Activated T-helper 1 cell treated with Interleukin-2 at 50 U/mL for 16 hours (primary cell): Measurements from ENCODE around the gene PSD2.

Experiments
- DNase-seq: peaks from one replicate; pipeline ENCODE4 v3.0.0-alpha.2; 2020; ENCODE audit warnings: low read depth

Gene PSD2

DNA sequence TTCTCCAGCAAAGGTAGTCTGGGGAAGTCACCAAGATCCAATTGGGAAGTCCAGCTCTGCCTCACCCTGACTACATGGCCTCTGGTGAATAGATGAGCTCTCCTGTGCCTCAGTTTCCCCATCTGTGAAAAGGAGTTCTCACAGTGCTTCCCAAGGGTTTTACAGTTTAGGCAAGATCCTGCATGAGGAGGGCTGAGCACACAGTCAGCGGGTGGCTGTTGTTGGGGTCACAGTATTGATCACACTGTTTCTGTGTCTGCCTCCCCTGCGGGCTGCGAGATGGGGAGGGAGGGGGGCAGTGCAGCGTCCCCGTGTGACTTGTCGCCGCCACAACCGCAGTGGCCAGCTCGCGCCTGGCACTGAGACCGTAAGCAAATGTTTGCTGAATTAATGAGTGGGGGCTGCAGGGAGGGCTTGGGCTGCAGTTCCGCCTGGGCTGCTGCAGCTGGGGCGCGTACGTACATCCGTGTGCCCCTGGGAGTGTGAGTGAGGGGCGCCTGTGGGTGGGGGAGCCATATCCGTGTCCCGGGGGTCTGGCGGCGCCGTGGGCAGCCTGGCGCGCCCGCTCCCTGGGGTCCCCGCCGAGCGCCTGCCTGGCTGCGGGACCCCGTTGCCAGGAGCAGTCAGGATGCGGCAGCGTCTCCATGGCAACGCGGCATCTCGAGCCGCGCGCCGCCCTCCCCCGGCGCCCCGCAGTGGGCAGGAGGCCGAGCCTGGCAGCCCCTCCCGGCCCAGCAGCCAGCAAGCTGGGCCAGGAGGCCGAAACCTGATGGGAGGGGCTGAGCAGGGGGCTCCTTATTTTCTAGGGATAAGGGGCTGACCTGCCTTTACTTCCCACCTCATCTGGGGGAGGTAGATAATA is 31.4 kb upstream of the PSD2 start:
- DNase-seq, result no peak

DNA sequence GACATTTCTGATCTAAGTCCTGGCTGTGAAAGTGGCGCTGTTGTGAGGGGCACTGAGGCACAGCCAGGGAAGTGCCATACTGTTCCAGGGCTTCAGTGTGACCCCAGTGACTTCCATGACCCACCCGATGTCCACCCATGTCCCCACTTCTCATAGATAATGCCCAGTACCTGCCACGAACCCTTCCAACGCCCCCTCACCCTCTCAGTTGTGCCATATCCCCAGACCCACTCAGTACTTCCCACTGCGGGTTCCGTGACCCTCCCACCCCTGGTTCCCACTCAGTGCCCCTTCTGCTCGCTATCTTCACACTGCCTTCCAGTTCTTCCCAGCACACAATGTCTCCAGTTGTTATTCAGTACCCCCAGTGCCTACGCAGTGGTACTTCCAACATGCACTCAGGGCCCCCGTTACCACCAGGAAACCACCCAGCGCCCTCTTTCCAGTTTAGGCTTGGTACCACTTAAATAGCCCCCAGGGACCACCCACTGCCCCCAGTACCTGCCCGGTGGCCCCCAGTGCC is 30.7 kb upstream of the PSD2 start:
- DNase-seq, result no peak

DNA sequence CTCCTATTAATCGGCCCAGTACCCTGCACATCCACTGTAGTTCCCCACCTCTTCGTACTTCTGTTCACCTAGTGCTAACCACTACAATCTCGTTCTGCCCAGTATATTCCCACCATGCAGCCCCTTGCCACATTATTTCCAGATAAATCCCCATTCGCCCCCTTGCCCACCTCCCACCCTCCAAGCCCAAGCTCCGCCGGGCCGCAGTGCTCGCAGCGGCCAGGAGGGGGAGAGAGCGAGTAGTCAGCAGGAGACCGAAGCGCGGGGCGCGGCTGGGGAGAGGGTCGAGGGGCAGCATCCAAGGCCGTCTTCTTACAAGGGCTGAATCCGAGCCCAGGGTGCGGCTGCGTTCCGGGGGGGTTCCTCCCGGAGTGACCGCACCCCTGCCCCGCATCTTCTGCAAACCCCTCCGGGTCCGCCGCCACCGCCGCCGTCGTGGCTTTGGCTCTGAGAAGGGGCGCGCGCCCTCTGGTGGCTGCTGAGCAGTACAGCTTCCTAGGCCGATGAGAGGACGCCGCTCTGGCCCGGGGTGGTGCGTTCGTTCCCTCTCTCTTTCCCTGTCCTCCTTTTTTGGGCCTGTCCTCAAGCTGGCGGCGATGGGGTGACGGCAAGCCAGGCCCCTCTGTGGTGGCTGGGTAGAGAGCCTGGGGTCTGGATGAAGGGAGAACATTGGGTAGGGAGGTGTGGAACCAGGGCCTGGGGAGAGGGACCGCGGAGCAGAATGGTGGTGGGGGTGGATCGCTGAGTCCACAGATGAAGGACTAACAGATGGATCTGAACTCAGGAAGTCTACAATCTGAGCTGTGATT is 30.0 kb upstream of the PSD2 start:
- peak; percentile 71 for DNase-seq

DNA sequence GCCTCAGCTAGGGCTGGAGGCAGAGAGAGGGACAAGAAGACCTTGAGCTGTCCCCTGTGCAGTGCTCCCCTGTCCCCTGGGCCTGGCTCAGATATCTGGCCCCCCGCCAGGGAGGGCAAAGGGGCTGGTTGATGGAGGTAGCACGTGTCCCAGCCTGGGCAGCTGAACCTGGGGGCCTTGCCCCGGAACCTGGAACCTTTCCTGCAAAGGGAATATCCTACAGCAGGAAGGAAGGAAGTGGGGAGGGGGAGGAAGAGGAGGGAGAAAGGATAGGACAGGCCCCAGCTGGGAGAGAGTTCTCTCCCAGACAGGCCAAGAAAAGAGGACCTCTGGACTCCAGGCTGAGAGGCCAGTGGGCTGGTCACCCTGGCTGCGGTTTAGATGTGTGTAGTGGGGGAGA is 27.6 kb upstream of the PSD2 start:
- no peak for DNase-seq

DNA sequence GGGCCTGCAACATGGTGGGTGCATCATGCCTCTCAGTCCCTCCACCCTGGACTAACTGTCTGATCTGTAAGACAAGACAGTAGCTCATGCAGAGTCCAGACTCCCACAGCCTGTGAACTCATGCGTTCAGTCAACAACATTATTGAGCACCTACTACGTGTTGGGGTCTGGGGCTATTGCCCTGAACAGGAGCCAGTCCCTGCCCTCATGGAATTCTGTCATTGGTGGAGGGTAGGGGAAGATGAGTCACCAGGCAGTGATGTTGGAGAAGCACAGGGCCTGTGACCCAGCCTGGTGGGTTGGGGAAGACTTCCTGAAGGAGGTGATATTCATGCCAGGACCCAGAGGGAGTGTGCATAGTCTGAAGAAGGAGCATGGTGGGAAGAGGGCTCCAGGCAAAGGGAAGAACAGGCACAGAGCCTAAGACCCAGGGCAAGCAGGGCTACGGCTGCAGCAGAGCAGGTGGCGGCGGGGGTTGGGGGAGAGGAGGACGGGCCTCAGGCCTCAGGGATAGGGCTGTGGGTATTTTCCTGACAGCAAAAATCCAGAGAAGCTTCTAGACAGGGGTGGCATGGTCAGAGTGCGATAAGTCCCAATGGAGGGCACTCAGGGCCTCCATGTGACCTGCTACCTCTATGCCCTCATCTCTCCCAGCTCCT is 26.7 kb upstream of the PSD2 start:
- DNase-seq, result no peak

DNA sequence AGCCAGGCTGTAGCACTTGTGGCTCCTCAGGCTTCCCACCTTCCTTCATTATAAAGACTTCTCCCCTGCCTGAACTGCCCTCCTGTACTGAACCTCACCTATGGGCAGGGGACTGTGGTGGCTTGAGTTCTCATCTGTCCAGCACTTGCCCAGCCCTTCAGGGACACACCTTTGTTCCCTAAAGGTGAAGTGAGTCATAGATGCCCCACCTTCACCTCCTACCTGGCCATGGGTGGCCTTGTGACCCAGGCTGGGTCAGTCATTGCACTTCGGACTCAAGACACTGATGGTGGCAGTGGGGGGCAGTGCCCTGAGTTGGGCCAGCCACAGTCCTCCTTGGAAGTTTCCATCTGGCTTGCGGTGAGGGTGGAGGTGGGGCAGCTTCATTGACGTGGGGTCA is 26.1 kb upstream of the PSD2 start:
- DNase-seq, result no peak

DNA sequence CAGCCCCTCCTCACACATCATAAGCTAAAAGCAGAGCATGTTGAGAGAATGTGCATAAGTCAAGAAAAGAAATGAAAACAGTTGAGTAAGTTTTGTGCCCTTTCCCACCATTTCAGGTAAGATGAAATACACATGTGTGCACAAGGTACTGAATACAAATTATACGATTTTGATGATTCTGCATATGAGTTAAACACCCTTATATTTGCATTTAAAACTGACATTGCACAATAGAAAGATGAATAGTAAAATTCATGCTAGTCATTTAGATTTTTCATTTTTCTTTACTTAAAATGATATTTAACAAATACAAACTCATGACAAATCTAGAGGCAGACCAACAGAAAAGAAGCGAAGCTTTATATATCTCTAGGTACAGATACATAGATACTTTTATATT is 24.9 kb upstream of the PSD2 start:
- DNase-seq, result no peak

DNA sequence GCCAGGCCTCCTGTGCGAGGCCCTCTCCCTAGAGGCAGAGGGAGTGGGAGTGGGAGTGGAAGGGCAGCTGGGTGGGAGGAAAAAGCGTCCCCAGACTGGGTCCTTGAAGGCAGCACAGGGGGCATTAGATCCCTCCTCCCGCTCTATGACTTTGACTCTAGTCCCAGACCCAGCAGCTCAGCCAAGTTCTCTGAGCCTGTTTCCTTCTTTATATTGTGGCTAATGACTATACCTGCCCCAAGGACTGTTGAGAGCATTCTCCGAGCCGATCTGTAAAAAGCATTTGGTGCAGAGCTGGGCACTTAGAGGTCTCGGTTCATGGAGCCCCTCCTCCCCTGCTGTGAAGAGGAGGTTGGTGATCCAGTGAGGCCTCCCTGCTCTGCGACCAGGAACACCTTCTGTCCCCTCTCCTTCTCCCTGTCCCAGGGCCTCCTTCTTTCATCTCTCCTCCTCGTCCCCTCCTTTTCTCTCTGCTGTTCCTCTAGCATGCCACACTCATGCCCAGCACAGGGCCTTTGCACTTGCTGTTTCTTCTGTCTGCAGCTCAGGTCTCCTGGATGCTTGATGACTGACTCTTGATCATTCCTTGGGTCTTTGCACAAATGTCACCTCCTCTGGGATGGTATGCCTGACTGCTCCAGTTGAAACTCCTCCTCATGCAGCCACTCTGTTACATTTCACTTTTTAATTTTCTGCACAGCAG is 23.4 kb upstream of the PSD2 start:
- no peak for DNase-seq

DNA sequence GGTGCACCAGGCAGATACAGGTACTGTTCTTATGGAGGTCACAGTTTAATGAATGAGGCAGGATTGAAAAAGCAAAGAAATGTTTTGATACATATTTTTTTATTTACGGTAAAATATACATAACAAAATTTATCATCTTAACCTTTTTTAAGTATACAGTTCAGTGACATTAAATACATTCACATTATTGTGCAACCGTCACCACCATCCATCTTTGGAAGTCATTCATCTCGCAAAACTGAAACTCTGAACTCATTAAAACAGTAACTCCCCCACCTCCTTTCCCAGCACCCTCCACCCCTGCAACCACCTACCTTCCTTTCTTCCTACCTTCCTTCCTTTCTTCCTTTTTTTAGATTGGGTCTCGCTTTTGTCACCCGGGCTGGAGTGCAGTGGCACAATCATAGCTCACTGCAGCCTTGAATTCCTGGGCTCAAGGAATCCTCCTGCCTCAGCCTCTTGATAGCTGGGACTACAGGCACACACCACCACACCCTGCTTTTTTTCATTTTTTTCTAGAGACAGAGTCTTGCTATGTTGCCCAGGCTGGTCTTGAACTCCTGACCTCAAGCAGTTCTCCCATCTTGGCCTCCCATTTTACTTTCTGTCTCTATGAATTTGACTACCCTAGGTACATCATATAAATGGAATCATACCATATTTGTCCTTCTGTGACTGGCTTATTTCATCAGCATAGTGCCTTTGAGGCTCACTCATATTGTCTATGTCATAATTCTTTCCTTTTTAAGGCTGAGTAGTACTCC is 22.5 kb upstream of the PSD2 start:
- no peak for DNase-seq

DNA sequence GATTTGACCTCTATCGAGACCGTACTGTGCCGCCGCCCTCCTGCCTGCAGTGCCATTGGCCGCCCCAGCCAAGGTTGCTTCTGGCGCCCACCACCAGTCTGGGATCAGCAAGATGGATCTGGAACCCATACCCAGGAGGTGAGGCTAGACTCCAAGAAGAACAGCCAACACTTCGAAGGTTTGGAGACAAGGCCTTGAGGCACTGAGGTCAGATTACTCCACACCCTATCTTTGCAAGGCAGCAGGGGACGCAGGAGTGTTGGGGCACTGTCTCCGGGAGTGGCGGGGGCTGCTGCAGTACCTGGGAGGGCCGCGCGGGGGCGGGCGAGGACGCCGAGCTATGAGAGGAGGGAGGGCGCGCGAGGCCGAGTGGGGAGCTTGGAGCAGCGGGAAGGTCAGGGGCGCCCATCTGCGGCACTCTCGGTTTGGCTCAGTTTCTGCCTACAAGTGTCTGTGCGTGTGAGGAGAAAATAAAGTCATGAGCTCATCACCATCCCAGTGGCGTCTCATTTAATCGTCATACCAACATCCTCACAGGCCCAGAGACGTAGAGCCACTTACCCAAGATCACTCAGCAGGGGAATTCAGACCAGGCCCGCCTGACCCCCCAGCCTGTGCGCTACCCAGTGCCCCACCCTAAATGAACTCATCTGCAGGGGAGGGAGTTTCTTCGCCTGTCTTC is 20.5 kb upstream of the PSD2 start:
- DNase-seq, result peak; percentile 59

DNA sequence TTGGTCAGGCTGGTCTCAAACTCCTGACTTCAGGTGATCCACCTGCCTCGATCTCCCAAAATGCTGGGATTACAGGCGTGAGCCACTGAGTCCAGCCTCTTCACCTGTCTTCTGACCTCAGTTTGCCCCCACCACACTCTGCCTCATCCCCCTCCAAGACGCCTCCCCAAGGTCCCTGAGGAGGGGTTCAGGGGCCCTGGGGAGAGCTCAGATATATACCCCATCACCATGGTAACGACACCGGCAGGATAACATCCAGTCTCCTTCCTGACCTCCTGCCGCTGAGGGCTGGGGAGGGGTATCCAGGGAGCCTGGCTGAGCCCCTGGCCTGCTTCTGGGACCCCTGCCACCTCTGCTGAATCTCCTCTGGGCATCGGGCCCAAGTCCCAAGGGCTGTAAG is 19.7 kb upstream of the PSD2 start:
- DNase-seq, result no peak

DNA sequence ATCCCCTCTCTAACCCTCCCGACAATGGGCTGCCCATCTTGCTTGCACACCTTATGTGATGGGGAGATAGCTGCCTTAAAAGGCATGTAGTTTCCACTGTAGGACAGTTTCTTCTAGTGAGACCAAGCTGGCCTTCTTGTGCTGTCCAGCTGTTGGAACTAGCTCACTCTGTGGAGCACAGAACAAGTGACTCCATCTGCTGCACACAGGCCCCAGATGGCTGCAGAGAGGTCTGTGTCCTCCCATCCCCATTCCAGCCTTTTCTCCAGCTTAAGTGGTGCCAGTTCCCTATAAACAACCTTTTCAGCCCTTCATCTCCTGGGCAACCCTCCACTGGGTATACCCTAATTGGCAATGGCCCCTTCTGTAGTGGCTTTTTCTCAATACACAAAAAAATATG is 18.7 kb upstream of the PSD2 start:
- no peak for DNase-seq

DNA sequence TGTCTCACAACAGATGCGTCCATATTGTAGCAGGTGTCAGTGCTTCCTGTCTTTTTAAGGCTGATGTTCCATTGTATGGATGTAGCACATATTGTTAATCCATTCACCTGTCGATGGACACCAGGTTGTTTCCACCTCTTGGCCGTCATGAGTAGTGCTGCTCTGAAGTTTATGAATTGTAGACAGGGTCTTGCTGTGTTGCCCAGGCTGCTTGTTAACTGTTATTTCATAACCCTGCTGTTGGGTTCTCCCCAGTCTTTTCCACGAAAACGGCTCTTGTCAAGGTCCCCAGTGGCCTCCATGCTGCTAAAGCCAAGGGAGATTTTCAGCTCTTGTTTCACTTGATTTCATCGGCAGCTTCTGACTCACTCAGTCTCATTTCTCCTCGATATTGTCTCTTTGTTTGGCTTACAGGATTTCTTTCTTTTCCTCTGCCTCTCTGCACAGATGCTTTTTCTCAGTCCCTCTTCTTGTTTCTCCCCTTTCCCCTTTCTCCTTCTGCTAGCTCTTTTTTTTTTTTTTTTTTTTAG is 12.1 kb upstream of the PSD2 start:
- DNase-seq, result no peak

DNA sequence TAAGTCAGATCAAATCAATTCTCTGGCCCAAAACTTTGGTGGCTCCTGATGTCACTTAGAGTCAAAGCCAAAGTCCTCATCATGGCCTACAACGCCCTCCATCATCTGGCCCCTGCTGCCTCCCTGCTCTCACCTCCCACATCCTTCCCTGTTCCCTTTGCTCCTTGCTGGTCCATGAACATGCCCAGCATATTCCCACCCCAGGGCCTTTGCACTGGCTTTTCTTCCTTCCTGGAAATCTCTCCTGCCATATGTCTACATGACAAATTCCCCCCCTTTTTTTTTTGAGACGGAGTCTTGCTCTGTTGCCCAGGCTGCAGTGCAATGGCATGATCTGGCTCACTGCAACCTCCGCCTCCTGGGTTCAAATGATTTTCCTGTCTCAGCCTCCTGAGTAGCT is 11.1 kb upstream of the PSD2 start:
- DNase-seq, result no peak

DNA sequence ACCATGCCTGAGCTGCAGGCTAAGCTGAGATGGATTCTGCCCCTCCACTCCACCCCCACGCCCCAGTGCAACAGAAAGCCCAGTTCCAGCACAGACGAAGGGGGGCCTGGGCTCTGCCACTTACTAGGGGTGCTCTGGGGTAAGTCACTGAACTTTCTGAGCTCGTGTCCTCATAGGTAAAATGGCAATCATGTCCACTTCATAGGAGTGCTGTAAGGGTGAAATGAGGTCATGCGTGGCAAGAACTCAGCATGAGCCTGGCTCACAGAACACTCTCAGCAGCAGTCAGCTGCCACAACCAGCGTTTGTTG is 8.4 kb upstream of the PSD2 start:
- DNase-seq, result no peak

DNA sequence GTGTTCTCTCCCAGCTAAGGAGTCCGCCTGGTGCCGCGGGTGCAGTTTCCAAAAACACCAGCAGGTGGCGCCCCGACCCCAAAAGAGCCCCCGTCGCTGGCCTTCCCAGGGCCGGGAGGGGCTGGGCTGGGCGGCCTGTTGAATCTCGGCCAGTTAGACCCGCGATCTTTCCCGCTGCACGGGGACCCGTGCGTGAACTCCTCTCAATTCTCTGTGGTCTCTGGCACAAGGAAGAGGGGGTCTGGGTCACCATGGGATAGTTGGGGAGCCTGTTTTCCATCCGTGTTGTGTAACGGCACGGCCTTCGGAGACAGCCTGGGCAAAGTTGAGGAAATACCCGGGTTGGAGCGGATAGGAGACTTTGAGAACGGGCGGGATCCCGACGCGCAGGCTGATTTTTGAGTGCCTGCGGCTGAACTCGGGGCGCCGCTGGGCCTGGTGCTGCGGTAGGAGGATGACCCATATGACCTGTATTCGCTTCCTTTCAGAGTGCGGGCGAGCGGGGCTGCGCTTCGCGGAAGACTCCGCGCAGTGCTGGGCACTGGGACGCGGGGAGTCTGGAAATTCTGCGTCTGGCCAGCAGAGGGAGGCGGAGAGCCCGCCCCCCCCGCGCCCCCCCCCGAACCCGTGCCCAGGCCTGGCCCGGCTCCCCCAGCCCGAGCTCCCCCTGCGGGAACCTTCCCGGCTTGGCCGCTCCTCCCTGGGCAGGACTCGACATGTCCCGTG is 7.9 kb upstream of the PSD2 start:
- peak; percentile 76 for DNase-seq

DNA sequence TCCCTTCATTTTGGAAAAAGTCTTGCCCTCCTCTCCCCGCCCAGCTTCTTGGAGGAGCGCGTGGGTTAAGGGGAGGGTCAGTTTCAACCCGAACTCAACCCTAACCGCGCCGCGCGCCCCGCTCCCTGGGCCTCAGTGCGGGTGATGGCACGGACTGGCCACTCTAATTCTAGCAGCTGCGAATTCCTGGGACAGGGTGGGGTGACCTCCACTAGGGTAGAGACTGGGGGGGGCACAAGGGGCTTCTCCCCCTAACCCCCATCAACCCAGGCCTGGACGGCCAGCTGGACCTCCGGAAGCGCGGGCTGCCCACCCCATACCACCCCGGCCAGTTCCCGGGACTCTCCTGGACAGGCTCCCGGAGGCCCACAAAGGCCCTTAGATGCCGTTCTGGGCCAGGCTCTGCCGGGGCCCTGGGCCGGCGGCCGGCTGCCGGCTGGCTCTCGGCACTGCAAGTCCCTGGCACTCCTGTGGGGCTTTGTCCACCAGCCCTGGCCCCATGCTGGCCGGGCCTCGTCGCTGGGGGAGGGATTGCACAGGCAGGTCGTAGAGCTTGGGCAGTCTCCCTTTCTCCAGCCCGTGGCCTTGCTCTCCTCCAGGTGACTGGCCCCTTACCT is 7.2 kb upstream of the PSD2 start:
- no peak for DNase-seq

DNA sequence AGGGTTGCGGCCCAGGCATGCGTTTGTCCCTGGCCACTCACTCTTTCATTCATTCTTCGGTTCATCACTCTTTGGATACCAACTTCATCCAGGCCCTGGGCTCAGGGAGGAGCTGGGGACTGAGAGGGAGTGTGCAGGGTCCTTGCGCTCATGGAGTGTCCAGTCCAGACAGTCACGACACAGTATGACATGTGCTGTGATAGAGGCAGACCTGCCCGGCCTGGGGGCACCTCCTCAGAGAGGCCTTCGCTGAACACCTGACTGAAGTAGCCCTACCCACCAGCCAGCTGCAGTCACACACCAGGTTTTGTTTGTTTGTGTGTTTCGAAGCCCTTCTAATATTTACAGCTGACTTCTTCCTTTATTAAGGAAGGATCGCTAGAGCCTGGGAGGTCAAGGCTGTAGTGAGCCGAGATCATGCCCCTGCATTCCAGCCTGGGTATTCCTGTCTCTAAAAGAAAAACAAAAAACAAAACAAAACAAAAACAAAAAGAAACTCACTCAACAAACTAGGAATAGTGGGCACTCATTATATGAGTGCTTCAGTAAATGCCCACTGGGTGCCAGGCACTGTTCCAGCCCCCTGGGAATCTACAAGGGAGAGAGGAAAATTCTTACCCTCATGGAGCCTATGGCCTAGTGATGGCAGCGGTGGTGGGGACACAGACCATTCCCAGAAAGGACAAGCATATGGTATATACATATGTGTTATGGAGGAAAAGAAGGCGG is 6.3 kb upstream of the PSD2 start:
- no peak for DNase-seq

DNA sequence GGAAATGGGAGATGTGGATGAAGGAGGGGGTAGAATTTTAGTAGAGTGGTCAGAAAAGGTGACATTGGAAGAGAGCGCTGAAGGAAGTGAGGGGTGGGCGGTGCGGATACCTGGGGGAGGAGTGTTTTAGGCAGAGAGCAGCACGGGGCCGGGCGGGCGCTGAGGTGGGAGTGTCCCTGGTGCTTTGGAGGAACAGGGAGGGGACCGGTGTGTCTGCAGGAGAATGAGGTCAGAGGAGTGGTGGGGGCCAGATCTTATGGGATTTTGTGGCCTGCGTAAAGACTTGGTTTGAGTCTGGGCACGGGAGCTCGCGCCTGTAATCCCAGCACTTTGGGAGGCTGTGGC is 5.8 kb upstream of the PSD2 start:
- no peak for DNase-seq
